K562 treated with DMSO at 1 percent for 24 hours (cell line): ENCODE results near the gene DNASE1L3. TPM values are rescaled to one million over a fixed set of nuclear protein-coding genes. Genes with fewer than 3 reads are reported as not detected.

Experiments used
- total RNA-seq: library from RNA; unstranded; fragments of 300-600 nt; gene quantifications from 2 replicates; pipeline ENCODE4 v1.2.3, GENCODE V29; 2022; ENCODE audit warnings: low read depth; ENCODE audit not compliant: insufficient read depth

Gene DNASE1L3, protein sequence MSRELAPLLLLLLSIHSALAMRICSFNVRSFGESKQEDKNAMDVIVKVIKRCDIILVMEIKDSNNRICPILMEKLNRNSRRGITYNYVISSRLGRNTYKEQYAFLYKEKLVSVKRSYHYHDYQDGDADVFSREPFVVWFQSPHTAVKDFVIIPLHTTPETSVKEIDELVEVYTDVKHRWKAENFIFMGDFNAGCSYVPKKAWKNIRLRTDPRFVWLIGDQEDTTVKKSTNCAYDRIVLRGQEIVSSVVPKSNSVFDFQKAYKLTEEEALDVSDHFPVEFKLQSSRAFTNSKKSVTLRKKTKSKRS
- not detected in 2 replicates for total RNA-seq

DNA sequence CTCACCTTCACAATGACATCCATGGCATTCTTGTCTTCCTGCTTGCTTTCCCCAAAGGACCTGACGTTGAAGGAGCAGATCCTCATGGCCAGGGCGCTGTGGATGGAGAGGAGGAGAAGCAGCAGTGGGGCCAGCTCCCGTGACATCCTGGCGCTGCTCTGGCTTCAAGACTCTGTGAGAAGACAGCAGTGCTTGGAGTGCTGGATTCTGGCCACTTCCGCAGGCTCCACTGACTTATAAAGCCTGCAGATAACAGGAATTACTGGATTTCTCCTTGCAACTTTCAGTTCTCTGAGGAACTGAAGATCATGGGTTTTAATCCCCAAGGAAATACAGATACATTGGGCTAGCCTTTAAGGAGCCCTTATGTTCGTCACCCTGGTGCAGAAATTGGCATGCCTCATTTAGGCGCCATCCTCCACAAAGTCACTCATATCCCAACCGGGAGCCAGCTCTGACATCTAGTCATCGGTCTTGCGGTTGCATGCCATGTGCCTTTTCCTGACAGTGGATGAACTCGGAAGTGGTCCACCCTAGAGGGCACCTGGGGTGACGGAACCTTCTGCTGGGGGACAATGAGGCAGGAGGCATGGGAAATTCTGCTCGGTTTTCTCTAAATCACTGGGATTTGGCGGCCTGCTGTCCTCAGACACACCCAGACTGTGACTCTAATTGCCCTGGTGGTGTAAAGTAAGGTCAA, at the start of gene DNASE1L3:
TSS of gene DNASE1L3 (minus strand) at position 212 of the 700 bp plus-strand sequence. CDS start at position 146, 66 bp downstream.

DNA sequence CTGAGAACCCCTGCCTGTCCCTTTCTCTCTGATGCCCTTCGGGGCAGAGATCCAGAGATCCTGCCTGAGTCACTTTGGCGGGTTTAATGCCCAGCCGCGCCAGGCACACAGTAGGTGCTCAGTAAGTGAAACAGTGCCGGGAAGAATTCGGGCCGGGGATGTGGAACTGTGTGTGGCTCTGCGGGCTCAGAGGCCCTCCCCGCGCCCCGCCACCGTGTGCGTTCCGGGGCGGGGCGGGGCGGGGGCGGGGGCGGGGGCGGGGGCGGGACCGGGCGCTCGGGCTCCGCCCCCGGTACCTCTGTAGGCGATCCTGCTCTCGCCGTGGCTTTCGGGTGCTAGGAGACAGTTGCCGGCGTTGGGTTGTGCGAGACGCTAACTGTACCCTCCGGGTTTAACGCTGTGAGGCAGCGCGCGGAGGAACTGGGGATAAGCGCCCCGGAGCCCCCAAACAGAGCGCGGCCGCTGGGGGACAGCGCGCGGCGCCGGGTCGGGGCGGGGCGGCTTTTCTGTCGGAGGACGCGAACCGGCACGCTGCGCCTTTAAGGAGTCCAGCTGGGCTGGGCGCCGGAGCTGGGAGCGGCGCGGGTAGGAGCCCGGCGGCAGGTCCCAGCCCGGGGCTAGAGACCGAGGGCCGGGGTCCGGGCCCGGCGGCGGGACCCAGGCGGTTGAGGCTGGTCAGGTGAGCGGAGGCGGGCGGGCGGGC, 26.6 kb upstream of the DNASE1L3 start, which contains the start of gene ABHD6:
TSS of gene ABHD6 (plus strand) at position 555 of the 703 bp plus-strand sequence. CDS start 18,795 bp downstream, outside the sequence.

Other genes starting within 250 kb of the DNASE1L3 start
- gene FLNB, start 202.6 kb downstream of the DNASE1L3 start, total RNA-seq = 66.6 and 68.2 TPM in 2 replicates
- gene ABHD6, start 26.8 kb upstream of the DNASE1L3 start, total RNA-seq = 5.0 and 5.1 TPM in 2 replicates
- 4.3 and 5.9 TPM in 2 replicates for gene RPP14, start 95.3 kb upstream of the DNASE1L3 start, total RNA-seq
- 3.8 and 5.0 TPM in 2 replicates for gene HTD2, start 95.5 kb upstream of the DNASE1L3 start, total RNA-seq
- 14.9 and 17.0 TPM in 2 replicates for gene PXK, start 121.9 kb upstream of the DNASE1L3 start, total RNA-seq
- gene PDHB, start 222.9 kb upstream of the DNASE1L3 start, total RNA-seq = 54.9 and 56.2 TPM in 2 replicates